ENCODE results near the gene XG.
"Not testable (repeated sequence)": the region's sequence is repeated elsewhere in the genome, so short reads cannot be mapped to it uniquely, and the experiment has no call there.

Gene XG

DNA sequence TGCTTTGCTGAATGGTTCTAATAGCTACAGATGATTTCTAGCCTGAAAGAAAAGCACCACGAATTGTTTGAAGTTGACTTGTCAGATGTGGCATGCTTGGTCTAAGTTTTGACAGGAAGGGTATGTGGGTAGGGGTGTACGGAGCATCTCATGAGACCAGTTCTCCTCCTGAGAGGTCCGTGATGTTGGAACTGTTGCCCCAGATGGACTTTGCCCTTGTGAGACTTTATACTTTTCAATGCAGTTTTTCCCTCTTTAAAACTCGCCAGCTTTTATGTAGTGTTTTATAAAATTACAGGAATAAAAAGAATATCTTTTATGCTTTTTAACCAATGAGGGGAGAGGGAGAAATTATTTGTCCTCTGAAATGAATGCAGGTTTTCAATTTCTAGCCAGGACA is 16.6 kb upstream of the XG start:
- no peak for DNase-seq

DNA sequence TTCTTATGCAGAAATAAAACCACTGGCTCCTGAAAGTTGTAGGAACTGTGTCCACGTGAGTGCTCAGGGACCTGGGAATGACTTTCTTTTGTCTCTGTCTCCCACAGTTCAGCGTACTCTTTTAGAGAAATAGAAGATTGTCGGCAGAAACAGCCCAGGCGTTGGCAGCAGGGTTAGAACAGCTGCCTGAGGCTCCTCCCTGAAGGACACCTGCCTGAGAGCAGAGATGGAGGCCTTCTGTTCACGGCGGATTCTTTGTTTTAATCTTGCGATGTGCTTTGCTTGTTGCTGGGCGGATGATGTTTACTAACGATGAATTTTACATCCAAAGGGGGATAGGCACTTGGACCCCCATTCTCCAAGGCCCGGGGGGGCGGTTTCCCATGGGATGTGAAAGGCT is 11.2 kb upstream of the XG start:
- no peak for DNase-seq

DNA sequence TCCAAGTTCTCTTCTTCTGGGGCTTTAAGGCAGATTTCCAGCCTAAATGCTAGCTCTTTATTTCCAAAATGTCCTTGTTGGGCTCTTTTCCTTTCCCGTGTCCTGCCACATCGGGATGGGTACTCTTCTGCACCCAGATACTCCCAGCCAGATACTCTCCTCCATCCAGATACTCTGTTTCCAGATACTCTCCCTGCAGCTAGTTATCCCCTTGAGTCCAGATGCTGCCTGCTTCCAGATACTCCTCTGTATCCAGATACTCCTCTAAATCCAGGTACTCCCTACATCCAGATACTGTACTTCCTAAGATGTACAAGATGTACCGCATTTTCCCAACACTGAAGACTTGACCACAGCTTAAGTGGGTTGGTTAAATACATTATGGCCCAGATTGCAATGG is 10.5 kb upstream of the XG start:
- DNase-seq: no peak

DNA sequence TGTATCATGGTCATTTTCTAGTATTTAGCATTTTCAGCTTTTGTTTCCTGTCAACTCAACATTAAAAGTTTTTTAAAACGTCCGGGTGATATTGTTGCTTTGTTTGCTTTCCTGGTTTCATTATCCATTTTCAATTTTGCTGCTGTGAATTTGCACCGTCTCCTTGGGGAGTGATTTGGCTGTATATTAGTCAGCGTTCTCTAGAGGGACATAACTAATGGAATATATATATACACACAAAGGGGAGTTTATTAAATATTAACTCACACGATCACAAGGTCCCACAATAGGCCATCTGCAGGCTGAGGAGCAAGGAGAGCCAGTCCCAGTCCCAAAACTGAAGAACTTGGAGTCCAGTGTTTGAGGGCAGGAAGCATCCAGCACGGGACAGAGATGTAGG is 5.6 kb upstream of the XG start:
- not testable (repeated sequence) for DNase-seq

DNA sequence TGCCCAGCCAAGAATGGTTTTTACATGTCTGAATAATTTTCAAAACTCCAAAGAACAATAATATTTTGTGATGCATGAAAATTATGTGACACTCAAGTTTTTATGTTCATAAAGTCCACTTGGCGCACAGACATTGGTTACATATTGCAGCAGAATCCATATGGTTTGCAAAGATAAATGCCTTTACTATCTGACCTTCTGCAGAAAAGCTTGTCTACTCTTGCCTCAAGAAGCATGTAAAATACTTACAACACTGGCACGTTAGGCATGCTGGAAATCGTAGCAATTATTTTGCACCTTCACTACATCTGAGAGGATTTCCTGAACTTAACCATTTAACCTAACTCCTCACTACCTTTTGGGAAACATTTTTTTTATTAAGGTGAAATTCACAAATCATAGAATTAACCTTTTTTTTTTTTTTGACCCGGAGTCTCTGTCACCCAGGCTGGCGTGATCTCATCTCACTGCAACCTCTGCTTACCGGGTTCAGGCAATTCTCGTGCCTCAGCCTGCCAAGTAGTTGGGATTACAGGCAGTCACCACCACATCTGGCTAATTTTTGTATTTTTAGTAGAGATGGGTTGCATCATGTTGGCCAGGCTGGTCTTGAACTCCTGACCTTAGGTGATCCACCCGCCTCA is 3.5 kb upstream of the XG start:
- no peak for DNase-seq

DNA sequence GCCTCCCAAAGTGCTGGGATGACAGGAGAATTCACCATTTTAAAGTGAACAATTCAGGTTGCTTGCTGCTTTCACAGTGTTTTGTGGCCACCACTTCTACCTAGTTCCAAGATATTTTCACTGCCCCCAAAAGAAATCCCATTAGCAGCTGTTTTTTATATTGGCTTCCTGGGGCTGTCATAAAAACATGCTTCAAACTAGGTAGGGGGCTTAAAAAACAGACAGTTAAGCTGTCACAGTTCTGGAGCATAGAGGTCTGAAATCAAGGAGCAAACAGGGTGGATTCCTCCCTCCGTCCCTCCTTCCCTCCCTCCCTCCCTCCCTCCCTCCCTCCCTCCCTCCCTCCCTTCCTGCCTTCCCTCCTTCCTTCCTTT is 3.0 kb upstream of the XG start:
- DNase-seq: no peak

DNA sequence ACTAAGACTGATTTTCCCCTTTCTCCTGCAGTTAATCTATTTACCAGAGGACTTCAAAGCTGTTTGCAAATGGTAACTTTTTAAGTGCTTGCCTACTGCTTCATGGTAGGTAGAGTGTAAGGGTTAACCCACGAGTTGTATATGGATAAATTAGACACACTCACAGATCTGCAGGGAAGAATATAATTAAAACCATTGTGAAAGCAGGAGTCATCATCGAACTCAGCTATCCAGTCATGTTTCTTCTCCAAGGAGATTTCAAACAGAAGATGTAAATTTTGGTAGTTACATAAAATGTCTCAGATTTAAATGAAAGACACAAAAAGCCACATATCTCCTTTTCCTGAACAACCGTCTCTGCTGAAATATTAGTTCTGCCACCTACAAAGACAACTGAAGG is 549 bp upstream of the XG start:
- no peak for DNase-seq

DNA sequence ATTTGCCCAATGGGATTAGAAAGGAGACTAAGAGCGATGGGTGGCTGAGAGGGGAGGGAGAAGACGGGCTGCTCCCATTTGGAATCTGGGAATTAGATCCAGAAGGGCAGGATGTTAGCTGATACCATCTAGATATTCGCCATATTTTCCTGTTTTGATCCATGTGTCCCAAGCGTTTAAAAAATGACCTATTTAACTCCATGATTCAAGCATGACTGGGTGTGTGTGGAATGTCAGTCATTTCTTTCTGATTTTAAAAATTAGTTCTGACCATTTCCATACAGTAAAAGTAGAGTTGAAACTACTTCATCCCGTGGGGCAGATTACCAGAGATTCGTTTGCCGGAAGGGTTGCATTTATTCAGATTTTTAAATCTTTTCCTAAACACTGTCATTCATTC is 601 bp downstream of the XG start:
- DNase-seq: not testable (repeated sequence)

DNA sequence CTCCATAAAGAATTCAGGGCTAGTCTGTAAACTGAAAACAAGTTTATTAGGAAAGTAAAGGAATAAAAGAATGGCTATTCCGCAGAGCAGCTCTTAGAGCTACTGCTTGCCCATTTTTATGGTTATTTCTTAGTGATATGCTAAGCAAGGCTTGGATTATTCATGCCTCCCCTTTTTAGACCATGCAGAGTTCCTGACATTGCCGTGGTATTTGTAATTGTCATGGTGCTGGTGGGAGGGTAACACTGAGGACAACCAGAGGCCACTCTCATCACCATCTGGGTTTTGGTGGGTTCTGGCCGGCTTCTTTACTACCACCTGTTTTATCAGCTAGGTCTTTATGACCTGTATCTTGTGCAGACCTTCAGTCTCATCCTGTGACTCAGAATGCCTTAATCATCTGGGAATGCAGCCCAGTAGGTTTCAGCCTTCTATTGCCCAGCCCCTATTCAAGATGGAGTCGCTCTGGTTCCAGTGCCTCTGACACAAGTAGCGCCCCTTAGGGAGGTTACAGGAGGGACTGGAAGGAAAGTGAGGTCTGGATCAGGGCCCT is 3.4 kb downstream of the XG start:
- DNase-seq: not testable (repeated sequence)

DNA sequence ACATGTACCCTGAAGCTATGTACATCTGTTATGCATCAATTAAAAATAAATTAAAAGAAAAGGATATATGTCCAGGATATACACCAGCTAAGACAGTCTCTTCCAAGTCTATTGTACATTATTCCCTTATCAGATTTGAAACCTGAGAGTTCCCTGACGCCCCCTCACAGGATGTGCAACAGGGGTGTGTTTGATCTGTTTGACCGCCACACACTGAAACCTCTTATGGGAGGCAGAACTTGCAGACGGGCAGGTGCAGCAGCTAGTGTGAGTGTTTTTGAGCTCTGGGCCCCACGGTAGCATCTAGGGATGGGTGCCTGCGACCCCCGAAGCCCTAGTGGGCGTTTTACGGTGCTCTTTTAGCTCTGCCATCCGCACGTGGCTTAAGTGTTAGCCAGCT is 4.7 kb downstream of the XG start:
- DNase-seq: no peak

DNA sequence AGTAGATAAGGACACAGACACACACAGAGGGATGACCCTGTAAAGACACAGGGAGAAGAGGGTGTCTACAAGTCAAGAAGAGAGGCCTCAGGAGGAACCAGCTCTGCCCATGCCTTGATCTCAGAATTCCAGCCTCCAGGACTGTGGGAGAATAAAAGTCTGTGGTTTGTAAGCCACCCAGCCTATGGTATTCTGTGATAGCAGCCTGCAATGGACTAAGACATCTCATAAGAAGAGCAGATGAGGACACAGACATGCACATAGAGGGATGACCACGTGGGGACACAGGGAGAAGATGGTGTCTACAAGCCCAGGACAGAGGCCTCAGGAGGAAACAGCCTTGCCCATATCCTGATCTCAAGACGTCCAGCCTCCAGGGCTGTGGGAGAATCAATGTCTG is 9.4 kb downstream of the XG start:
- DNase-seq: no peak

DNA sequence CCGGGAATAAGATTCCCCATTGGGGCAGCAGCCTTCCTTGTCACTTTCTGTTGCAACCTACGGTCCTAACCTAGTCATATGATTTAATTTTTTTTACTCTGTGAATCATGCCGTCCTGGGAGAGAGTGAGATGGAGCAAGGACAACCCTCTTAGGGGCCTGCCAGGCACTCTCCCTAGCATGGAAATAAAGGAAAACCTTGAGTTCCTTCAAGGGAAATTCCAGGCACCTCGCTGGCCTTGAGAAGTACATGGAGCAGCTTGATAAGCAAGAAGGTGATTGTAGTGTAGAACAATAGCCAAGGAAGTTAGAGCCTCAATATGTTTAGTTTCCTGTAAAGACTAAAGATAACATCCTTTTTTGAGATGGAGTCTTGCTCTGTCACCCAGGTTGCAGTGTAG is 10.8 kb downstream of the XG start:
- not testable (repeated sequence) for DNase-seq

DNA sequence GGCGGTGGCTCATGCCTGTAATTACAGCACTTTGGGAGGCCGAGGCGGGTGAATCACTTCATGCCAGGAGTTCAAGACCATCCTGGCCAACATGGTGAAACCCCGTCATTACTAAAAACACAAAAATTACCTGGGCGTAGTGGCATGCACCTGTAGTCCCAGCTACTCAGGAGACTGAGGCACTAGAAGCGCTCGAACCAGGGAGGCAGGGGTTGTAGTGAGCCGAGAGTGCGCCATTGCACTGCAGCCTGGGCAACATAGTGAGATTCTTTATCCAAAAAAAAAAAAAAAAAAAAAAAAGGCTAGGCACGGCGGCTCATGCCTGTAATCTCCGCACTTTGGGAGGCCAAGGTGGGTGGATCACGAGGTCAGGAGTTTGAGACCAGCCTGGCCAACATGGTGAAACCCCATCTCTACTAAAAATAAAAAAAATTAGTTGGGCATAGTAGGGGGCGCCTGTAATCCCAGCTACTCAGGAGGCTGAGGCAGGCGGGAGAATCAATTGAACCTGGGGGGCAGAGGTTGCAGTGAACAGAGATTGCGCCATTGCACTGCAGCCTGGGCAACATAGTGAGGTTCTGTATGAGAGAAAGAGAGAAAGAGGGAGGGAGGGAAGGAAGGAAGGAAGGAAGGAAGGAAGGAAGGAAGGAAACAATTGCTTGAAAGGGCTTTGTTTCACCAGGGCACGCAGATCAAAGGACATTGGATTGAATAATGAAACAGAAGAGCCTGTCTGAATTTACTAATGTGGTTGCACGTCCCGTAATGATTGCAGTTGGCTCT is 13.1 kb downstream of the XG start:
- not testable (repeated sequence) for DNase-seq

DNA sequence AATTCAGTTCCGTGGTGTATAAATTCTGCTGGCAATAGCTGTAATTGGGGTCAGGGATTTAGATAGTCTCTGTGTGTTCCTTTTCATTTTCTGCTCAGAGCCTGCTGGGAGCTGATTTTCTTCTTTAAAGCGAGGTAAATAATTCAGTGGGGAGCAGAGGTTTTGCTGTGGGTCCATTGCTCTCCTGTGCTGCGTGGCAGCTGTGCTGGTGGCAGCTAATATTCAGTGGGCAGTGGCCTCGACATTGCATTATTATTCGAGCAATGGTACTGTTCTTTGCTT is 13.7 kb downstream of the XG start:
- DNase-seq: no peak

DNA sequence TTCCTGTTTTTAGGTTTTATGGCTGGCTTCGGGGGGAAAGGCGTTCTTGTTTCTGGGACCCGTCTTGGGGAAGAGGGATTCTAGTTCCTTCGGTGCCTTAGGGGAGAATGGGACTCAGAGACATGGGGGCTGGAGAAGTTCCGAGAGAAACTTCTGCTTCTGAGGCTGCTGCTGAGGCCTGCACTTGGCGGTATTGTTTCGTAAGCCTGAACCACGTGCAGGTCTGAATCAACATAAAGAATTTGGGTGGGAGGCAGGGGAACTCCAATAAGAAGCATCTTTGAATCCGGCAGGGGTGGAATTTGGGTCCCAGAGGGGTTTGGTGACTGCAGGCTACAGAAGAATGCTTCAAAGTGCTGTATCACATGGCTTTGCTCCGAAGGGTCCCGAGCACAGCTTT is 15.1 kb downstream of the XG start:
- no peak for DNase-seq

DNA sequence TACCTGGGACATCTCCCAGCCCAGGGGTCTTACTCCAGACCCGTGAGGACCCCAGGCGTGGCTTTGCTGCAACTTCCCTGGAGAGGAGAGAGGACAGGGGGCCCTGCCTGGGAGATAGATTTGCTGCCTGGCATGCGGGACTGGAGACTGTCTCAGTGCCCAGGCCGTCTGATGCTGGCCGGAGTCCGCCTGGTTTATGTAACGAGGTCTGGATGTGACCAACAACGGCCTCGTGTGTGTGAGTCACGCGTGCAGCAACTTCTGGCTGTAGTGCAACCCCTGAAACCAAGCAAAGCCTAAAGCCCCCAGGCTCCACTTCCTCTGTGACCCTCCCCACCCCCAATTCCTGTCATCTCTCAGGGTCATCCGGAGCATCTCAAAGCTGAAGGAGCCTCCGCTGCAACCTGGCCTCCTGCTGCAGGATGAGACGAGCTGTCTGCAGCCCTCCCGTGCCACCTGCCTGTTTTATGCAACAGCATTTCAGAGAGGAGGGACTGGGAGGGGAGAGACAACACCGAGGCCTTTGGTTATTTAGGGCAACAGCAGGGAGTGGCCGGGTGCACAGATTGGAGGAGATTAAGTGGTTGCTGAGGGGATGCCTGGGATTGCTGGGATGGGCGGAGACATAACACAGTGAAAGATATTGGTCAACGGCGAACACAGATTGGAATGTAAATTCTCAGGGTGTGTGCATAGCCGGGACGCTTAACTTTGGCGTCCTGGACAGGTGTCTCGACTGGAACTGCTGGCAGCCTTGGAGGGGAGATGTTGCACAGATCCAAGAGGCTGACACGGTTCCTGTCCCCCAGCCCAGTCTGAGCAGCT is 16.0 kb downstream of the XG start:
- DNase-seq: no peak

DNA sequence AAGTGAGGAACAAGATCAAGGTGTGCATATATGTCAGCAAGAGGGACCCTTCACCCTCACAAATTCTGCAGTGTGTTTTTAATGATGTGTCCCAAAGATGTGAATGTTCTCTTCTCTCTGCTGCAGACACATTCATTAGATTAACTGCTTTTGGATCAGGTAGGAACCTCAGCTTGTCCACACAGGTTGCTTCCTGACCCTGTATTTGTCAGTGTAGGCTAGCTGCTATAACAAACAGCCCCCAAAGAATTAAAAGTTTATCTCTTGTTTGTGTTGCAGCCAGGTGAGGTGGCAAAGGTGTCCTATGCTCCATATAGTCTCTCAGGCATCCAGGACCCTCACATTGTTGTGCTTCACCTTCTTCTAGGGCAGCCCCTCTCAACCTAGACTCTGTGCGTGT is 17.8 kb downstream of the XG start:
- no peak for DNase-seq

DNA sequence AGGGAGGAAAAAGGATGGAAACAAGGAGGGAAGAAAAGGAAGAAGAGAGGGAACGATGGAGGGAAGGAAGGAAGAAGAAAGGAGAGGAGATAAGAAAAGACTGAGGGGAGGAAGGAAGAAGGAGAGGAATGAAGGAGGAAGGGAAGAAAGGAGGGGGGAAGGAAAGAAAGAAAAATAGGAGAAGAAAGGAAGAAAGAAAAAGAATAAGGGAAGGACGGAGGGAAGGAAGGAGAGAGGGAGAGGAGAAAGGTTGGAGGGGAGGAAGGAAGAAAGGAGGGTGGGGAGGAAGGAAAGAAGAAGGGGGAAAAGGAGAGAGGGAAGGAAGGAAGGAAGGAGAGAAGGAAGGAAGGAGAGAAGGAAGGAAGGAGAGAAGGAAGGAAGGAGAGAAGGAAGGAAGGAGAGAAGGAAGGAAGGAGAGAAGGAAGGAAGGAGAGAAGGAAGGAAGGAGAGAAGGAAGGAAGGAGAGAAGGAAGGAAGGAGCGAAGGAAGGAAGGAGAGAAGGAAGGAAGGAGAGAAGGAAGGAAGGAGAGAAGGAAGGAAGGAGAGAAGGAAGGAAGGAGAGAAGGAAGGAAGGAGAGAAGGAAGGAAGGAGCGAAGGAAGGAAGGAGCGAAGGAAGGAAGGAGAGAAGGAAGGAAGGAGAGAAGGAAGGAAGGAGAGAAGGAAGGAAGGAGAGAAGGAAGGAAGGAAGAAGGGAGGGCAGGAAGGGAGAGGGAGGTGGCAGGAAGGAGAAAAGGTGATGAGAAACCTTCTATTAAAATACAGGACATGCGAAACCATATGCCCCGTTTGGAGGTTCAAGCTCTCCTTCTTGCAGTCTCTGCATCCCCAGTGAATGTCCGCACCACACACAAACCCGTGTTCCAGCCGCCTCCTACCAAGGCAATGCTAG is 21.6 kb downstream of the XG start:
- DNase-seq: not testable (repeated sequence)

DNA sequence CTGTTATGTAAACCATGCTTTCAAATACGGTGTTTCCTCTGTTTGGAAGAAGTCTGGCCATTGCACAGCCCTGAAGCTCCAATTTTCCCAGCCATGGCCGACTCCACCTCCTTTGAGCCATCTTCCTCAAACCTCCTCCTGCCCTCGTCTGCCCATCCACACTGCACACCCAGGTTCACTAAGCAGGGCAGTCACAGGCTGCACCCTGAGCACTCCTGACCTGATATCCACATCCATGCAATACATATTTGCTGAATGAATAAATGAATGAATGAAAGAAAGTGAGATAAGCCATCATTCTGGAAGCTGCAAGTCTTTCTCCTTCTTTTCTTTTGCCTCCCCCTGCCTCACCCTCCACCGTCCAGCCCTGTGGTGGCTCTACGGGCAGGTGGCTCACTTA is 22.2 kb downstream of the XG start:
- no peak for DNase-seq

DNA sequence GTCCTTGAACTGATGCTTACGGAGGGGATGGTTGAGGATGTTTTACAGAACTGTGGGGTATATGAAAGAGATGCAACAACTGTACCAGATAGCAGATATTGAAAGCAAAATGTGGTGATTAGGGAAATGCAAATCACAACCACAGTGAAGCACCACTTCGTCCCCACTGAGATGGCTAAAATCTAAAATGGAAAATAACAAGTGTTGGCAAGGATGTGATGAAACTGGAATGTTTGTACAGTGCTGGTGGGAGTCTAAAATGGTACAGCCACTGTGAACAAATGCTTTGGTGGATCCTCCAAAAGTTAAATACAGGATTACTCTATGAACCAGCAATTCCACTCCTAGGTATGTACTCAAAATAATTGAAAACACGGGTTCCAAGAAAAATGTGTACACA is 22.9 kb downstream of the XG start:
- no peak for DNase-seq

DNA sequence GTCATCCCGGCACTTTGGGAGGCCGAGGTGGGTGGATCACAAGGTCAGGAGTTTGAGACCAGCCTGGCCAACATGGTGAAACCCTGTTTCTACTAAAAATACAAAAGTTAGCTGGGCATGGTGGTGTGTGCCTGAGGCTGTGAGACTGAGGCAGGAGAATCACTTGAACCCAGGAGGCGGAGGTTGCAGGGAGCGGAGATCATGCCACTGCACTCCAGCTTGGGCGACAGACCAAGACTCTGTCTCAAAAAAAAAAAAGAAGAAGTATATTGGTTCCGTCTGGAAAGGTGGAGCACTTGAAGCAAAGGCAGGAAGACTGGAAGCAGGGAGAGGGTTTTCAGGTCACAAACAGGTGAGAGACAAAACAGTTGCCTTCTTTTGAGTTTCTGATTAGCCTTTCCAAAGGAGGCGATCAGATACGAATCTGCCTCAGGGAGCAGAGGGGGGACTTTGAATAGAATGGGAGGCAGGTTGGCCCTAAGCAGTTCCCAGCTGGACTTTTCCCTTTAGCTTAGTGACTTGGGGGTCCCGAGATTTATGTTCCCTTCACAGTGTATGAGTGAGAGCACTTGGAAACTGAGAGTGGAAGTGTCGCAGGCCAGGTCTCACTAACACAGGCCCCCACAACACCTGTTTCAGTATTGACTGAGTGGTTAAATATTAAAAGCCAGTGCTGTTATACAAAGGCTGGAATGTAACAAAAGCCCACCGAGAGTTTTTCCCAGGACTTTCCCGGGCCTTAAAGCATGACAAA is 28.8 kb downstream of the XG start:
- not testable (repeated sequence) for DNase-seq

DNA sequence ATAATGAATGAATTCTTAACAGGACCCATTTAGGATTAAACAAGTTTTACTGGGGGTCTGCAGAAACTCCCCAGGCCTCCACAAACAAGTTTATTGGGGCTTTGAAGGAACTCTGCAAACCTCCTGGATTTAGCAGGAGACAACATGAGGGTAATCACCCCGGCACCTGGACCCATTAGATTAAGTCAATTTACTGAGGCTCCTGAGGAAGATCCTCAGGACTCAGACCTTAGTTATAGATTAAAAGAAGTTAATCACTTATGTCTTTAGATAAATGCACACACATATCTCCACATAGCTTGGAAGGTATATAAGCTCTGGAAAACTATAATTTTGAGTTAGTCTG is 29.4 kb downstream of the XG start:
- DNase-seq: no peak

Data from CD4-positive, alpha-beta T cell treated with Interleukin-12 subunit alpha and Interleukin-12 subunit beta, for 1 hour (primary cell).